ENCODE results near the gene DPP3.
"Not testable (repeated sequence)": the region's sequence is repeated elsewhere in the genome, so short reads cannot be mapped to it uniquely, and the experiment has no call there.

DPP3 gene

DNA sequence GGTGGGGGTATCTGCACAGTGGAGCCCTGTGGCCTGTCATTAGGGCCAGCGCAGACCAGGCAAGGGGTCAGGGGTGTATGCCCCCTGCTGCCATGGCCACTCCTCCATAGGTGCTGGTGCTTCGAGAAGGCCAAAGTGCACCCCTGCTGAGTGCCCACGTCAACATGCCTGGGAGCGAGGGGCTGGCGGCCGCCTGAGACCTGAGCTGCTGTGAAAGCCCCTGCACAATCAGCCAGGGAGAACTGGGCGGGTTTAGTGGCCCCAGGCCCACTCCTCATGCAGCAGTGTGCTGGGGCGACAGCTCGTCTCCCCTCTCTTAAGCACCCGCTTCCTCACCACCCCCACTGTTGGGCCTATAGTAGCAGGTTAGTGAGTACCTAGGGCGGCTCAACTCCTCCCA lies 51.6 kb downstream of the DPP3 start:
- DNase-seq (ENCODE audit: low read depth in 2 of 2), result no peak
- TF ChIP-seq, protein P1, sequence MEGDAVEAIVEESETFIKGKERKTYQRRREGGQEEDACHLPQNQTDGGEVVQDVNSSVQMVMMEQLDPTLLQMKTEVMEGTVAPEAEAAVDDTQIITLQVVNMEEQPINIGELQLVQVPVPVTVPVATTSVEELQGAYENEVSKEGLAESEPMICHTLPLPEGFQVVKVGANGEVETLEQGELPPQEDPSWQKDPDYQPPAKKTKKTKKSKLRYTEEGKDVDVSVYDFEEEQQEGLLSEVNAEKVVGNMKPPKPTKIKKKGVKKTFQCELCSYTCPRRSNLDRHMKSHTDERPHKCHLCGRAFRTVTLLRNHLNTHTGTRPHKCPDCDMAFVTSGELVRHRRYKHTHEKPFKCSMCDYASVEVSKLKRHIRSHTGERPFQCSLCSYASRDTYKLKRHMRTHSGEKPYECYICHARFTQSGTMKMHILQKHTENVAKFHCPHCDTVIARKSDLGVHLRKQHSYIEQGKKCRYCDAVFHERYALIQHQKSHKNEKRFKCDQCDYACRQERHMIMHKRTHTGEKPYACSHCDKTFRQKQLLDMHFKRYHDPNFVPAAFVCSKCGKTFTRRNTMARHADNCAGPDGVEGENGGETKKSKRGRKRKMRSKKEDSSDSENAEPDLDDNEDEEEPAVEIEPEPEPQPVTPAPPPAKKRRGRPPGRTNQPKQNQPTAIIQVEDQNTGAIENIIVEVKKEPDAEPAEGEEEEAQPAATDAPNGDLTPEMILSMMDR (IDR thresholded peaks at IDR 0.05; ENCODE audit: low read depth, low read length), result no peak

DNA sequence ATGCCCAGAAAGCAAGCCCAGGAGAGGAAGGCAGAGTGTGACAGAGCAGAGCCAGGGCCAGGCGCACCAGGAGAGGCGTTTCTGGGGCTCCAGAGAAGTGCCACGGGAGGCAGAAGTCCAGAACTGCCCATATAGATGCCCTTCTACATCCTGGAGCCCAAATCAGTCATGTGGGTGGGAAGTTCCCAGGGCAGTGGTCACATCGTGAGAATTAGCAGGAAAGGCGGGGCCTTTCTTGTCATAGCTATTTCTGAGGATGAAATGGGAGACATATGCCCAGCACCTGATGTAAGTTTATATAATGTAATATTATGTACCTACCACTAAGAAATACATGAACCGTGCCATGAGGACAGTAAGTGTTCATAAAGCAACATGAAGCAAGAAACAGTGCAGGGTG lies 52.5 kb downstream of the DPP3 start:
- no peak overlapping the region for H3K4me3 ChIP-seq (replicated peaks in 1 of 2; ENCODE audit: low read depth in 2 of 2, low read length in 2 of 2)
- TF ChIP-seq, protein P1 (IDR thresholded peaks at IDR 0.05; ENCODE audit: low read depth, low read length), result no peak
- no peak for DNase-seq (ENCODE audit: low read depth in 2 of 2)

More for the DNA sequence above, 51.6 kb downstream of the DPP3 start:
- no peak overlapping the region for H3K4me3 ChIP-seq (replicated peaks in 1 of 2; ENCODE audit: low read depth in 2 of 2, low read length in 2 of 2)

DNA sequence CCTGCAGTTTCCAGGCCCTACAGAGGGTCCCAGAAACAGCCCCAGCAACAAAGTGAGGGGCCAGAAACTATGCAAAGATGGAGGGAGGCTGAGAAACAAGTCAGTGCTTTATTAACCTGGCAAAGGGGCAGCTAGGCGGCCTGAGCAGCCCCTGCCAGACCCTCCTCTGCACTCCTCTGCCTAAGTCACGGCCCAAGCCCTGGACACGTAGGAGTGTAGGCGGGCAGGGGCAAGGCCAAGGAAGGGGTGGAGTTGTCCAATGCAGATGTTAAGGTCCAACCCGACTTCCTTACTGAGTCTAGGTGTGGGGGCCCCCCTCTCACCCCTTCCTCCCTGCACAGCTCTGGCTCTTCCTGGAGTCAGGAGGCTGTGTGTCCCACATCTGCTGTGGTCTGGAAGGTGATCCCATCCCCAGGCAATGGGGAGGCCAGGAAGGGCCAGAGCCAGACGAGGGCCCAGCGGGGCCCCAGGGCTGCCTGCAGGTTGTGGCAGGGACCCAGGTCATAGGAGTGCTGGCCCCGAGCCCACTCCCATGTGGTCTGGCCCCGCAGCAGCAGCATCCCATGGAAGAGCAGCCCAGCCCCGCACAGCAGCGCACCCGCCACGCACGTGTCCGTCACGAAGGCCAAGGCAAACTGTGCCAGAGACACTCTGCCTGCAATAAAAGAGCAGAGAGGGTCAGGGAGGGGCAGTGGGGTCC lies 59.1 kb downstream of the DPP3 start:
- no peak for DNase-seq (ENCODE audit: low read depth in 2 of 2)
- TF ChIP-seq, protein P1 (IDR thresholded peaks at IDR 0.05; ENCODE audit: low read depth, low read length), result no peak
- H3K4me3 ChIP-seq (replicated peaks in 1 of 2; ENCODE audit: low read depth in 2 of 2, low read length in 2 of 2), result no peak overlapping the region

DNA sequence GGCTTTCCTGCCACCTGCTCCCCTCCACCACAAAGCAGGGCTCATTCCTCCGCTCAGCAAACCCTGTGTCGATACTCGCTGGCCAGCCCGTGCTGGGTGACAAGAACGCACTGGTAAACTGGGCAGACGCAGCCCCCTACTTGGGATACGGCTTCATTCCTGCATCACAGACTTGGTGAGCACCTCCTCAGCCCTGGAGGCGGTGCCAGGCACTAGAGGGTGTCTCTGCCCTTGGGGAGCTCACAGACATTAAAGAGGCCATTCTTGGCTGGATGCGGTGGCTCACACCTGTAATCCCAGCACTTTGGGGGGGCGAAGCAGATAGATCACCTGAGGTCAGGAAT lies 59.6 kb downstream of the DPP3 start:
- no peak for DNase-seq (ENCODE audit: low read depth in 2 of 2)
- TF ChIP-seq, protein P1 (IDR thresholded peaks at IDR 0.05; ENCODE audit: low read depth, low read length), result no peak
- H3K4me3 ChIP-seq (replicated peaks in 1 of 2; ENCODE audit: low read depth in 2 of 2, low read length in 2 of 2), result no peak overlapping the region

DNA sequence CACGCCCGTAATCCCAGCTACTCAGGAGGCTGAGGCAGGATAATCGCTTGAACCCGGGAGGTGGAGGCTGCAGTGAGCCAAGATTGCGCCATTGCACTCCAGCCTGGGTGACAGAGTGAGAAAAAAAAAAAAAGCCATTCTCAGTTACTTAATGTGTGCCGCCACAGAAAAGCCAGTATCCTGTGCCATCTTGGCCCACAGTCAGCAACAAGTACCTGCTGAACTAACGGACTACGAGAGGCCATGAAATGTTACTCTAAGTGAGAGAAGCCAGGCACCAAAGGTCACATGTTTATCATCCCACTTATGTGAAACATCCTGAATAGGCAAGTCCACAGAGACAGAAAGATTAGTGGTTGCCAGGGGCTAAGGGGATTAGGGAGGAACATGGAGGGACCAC lies 60.4 kb downstream of the DPP3 start:
- DNase-seq (ENCODE audit: low read depth in 2 of 2); H3K4me3 ChIP-seq (replicated peaks in 1 of 2; ENCODE audit: low read depth in 2 of 2, low read length in 2 of 2): not testable (repeated sequence)

DNA sequence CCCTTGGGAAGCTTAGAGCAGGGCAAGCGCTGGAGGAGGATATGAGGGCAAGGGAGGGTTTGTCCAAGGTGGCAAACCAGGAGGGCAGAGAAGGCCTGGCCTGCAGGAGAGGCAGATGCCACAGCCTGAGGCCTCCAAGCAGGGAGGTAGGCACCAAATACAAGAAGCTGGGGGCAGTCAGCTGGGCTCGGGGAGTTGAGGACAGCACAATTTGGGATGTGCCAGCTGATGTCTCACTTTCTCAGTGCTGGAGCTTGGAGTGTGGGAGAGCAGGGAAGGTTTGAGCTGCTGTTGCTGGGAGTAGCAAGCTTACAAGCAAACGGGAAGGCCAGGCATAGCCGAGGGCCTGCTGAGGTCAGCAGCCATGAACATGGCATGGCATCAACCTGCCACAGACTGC lies 61.7 kb downstream of the DPP3 start:
- DNase-seq (ENCODE audit: low read depth in 2 of 2), result no peak
- TF ChIP-seq, protein P1 (IDR thresholded peaks at IDR 0.05; ENCODE audit: low read depth, low read length), result no peak
- no peak overlapping the region for H3K4me3 ChIP-seq (replicated peaks in 1 of 2; ENCODE audit: low read depth in 2 of 2, low read length in 2 of 2)

DNA sequence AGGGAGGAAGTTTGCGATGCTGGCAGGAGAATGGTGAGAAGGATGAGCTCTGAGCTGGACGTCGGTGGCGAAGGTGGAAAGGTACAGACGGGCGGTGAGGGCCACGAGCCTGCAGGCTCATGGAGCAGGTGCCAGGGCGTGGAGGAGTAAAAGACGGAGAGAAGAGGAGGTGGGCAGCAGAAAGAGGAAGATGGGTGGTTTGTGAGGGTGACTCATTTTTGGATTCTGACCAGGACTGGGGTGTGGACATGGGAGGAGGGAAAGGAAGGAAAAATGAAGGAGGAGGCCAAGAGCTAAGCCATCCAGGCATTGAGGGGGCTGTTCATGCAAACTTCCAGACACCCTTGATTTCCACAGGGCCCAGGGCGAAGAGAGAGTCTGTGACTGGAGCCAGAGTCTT lies 62.1 kb downstream of the DPP3 start:
- no peak overlapping the region for H3K4me3 ChIP-seq (replicated peaks in 1 of 2; ENCODE audit: low read depth in 2 of 2, low read length in 2 of 2)
- peak; percentile 19 to 37 for DNase-seq (ENCODE audit: low read depth in 2 of 2)
- TF ChIP-seq, protein P1 (IDR thresholded peaks at IDR 0.05; ENCODE audit: low read depth, low read length), result no peak
